Measurements from ENCODE around the gene DDX27. TPM values are rescaled to one million over a fixed set of nuclear protein-coding genes. Genes with fewer than 3 reads are reported as not detected.

DDX27 gene
- total RNA-seq, 1 experiment from 2014 or later: 87.3 TPM

- TF ChIP-seq CTCF (IDR thresholded peaks at IDR 0.05; ENCODE audit: unreplicated experiment): no peak
- intact Hi-C loops (cut with micrococcal nuclease; ENCODE audit: unreplicated experiment): no loop called here
- Mint-ChIP-seq H3K27ac (ENCODE audit: unreplicated experiment) (no peak overlapping the region), H3K9me3 (ENCODE audit: low read depth, unreplicated experiment) (no peaks in the 10 kb centered on the region), H3K36me3 (ENCODE audit: insufficient read depth, unreplicated experiment) (peaks cover 44% of the 10 kb centered on the region), H3K4me3 (ENCODE audit: low read depth, unreplicated experiment) (no peak overlapping the region), H3K4me1 (ENCODE audit: low read depth, unreplicated experiment) (peaks cover 15% of the 10 kb centered on the region), H3K27me3 (ENCODE audit: unreplicated experiment) (no peaks in the 10 kb centered on the region)
- no peak for DNase-seq
- CTCF ChIA-PET: interaction anchor here (0.7 kb wide), 1 partner anchor 275 kb away, joined by 3 read pairs; no protein-coding TSS in a partner anchor
- TSS peak; percentile 6 for BruUV-seq (replicated peaks)
Measured at GRCh38 chr20:49172413-49172812, 46.8 kb upstream of the DDX27 start.

- no peaks in the 10 kb centered on the region for H3K9me3 Mint-ChIP-seq (ENCODE audit: low read depth, unreplicated experiment)
- no peaks in the 10 kb centered on the region for H3K27me3 Mint-ChIP-seq (ENCODE audit: unreplicated experiment)
- no peak overlapping the region for H3K27ac Mint-ChIP-seq (ENCODE audit: unreplicated experiment)
- H3K36me3 Mint-ChIP-seq (ENCODE audit: insufficient read depth, unreplicated experiment): peaks cover 51% of the 10 kb centered on the region
- no peak for DNase-seq
- CTCF ChIA-PET: no interaction called here
- H3K4me3 Mint-ChIP-seq (ENCODE audit: low read depth, unreplicated experiment): no peak overlapping the region
- BruUV-seq (replicated peaks): no TSS peak
- no peak for TF ChIP-seq CTCF (IDR thresholded peaks at IDR 0.05; ENCODE audit: unreplicated experiment)
- peaks cover 1% of the 10 kb centered on the region for H3K4me1 Mint-ChIP-seq (ENCODE audit: low read depth, unreplicated experiment)
- intact Hi-C loops (cut with micrococcal nuclease; ENCODE audit: unreplicated experiment): no loop called here
Measured at GRCh38 chr20:49174183-49174582, 45.0 kb upstream of the DDX27 start.

- peaks cover 27% of the 10 kb centered on the region for H3K36me3 Mint-ChIP-seq (ENCODE audit: insufficient read depth, unreplicated experiment)
- no peaks in the 10 kb centered on the region for H3K27me3 Mint-ChIP-seq (ENCODE audit: unreplicated experiment)
- CTCF ChIA-PET: interaction anchor here (0.5 to 5.0 kb wide), 16 partner anchors 7 to 771 kb away, joined by 3 to 31 read pairs (median 4); partner anchors contain the start of gene DDX27
- BruUV-seq (replicated peaks): no TSS peak
- peak overlapping the region; percentile 15 for H3K4me3 Mint-ChIP-seq (ENCODE audit: low read depth, unreplicated experiment)
- DNase-seq: no peak
- intact Hi-C loops (cut with micrococcal nuclease; ENCODE audit: unreplicated experiment): loop anchor here (5.0 kb wide), 1 partner anchor 32 kb away; no protein-coding TSS in a partner anchor
- TF ChIP-seq CTCF (IDR thresholded peaks at IDR 0.05; ENCODE audit: unreplicated experiment): no peak
- peak overlapping the region; percentile 54 for H3K27ac Mint-ChIP-seq (ENCODE audit: unreplicated experiment)
- H3K4me1 Mint-ChIP-seq (ENCODE audit: low read depth, unreplicated experiment): peaks cover 40% of the 10 kb centered on the region
- no peaks in the 10 kb centered on the region for H3K9me3 Mint-ChIP-seq (ENCODE audit: low read depth, unreplicated experiment)
Measured at GRCh38 chr20:49179368-49180277, 39.6 kb upstream of the DDX27 start.

GRCh38 chr20:49181265-49181877 is 37.8 kb upstream of the DDX27 start:
- no peaks in the 10 kb centered on the region for H3K27me3 Mint-ChIP-seq (ENCODE audit: unreplicated experiment)
- BruUV-seq (replicated peaks): no TSS peak
- no peak for DNase-seq
- peak overlapping the region; percentile 61 for H3K27ac Mint-ChIP-seq (ENCODE audit: unreplicated experiment)
- H3K36me3 Mint-ChIP-seq (ENCODE audit: insufficient read depth, unreplicated experiment): peaks cover 30% of the 10 kb centered on the region
- H3K4me3 Mint-ChIP-seq (ENCODE audit: low read depth, unreplicated experiment): no peak overlapping the region
- no peaks in the 10 kb centered on the region for H3K9me3 Mint-ChIP-seq (ENCODE audit: low read depth, unreplicated experiment)
- intact Hi-C loops (cut with micrococcal nuclease; ENCODE audit: unreplicated experiment): loop anchor here (5.0 kb wide), 1 partner anchor 34 kb away; no protein-coding TSS in a partner anchor
- no peak for TF ChIP-seq CTCF (IDR thresholded peaks at IDR 0.05; ENCODE audit: unreplicated experiment)
- CTCF ChIA-PET: interaction anchor here (5.0 kb wide), 1 partner anchor 36 kb away, joined by 31 read pairs; no protein-coding TSS in a partner anchor
- peaks cover 53% of the 10 kb centered on the region for H3K4me1 Mint-ChIP-seq (ENCODE audit: low read depth, unreplicated experiment)

Data from Calu3 (cell line).